Liver (tissue), 9 donors: Measurements from ENCODE around the gene SLC35E3. TPM values are rescaled to one million over a fixed set of nuclear protein-coding genes. Genes with fewer than 3 reads are reported as not detected.

Experiments used
- DNase-seq: peaks from one replicate; pipeline ENCODE4 v3.0.0-alpha.2; 2017; ENCODE audit warnings: low spot score
- H3K27ac ChIP-seq, 2 donors: one replicate each; pipeline ENCODE4 v1.7.0; 2013; ENCODE audit warnings: inconsistent platforms in 2 of 2, low read length in 2 of 2, control low read depth in 1 of 2, low read depth in 1 of 2, mild to moderate bottlenecking in 1 of 2
- H3K27me3 ChIP-seq, 4 donors: one replicate each; pipeline versions ENCODE4 v1.6.1 to v1.7.0; 2013; ENCODE audit warnings: low read length in 3 of 4, inconsistent platforms in 1 of 4, mild to moderate bottlenecking in 1 of 4, moderate library complexity in 1 of 4; ENCODE audit not compliant: control insufficient read depth in 4 of 4, insufficient read depth in 4 of 4
- H3K36me3 ChIP-seq, 4 donors: one replicate each; pipeline versions ENCODE4 v1.6.1 to v1.7.0; 2013; ENCODE audit warnings: low read length in 3 of 4, mild to moderate bottlenecking in 3 of 4, low read depth in 1 of 4, moderate library complexity in 1 of 4; ENCODE audit not compliant: control insufficient read depth in 4 of 4, insufficient read depth in 3 of 4
- H3K4me1 ChIP-seq, 4 donors: one replicate each; pipeline versions ENCODE4 v1.6.1 to v1.7.0; 2013; ENCODE audit warnings: low read length in 3 of 4, mild to moderate bottlenecking in 3 of 4, moderate library complexity in 1 of 4; ENCODE audit not compliant: control insufficient read depth in 4 of 4, insufficient read depth in 4 of 4
- H3K4me3 ChIP-seq, 3 donors: one replicate each; pipeline versions ENCODE4 v1.6.1 to v1.7.0; 2013; ENCODE audit warnings: low read length in 3 of 3, control low read depth in 1 of 3, low read depth in 1 of 3, mild to moderate bottlenecking in 1 of 3
- H3K9ac ChIP-seq, 2 donors: one replicate each; pipeline ENCODE4 v1.7.0; 2013; ENCODE audit warnings: low read length in 2 of 2, mild to moderate bottlenecking in 2 of 2, moderate library complexity in 2 of 2, control low read depth in 1 of 2, low read depth in 1 of 2
- H3K9me3 ChIP-seq, 4 donors: one replicate each; pipeline versions ENCODE4 v1.6.1 to v1.7.0; 2013; ENCODE audit warnings: low read length in 3 of 4; ENCODE audit not compliant: control insufficient read depth in 4 of 4
- FOXA2 ChIP-seq: IDR thresholded peaks from 2 replicates; pipeline ENCODE4 v1.6.1; 2016; ENCODE audit warnings: antibody characterized with exemption
- GABPA ChIP-seq, 2 donors: IDR thresholded peaks in 1 of 2; conservative IDR thresholded peaks in 1 of 2; 2 replicates each; pipeline ENCODE4 v1.6.1; 2016; ENCODE audit warnings: antibody characterized with exemption in 2 of 2, mild to moderate bottlenecking in 1 of 2, moderate library complexity in 1 of 2
- HNF4A ChIP-seq, 2 donors: conservative IDR thresholded peaks; 2 replicates each; pipeline ENCODE4 v1.6.1; 2016; ENCODE audit warnings: antibody characterized with exemption in 2 of 2, mild to moderate bottlenecking in 2 of 2
- JUND ChIP-seq, 2 donors: IDR thresholded peaks; 2 replicates each; pipeline ENCODE4 v1.6.1; 2016; ENCODE audit warnings: antibody characterized with exemption in 2 of 2
- NR2F2 ChIP-seq: IDR thresholded peaks from 2 replicates; pipeline ENCODE4 v1.6.1; 2016; ENCODE audit warnings: antibody characterized with exemption
- RAD21 ChIP-seq, 2 donors: IDR thresholded peaks; 2 replicates each; pipeline ENCODE4 v1.6.1; 2016; ENCODE audit warnings: antibody characterized with exemption in 2 of 2, mild to moderate bottlenecking in 2 of 2
- RXRA ChIP-seq, 2 donors: IDR thresholded peaks; 2 replicates each; pipeline ENCODE4 v1.6.1; 2017 to 2018; ENCODE audit warnings: antibody characterized with exemption in 2 of 2, mild to moderate bottlenecking in 1 of 2
- TAF1 ChIP-seq: conservative IDR thresholded peaks from 2 replicates; pipeline ENCODE4 v1.6.1; 2016; ENCODE audit warnings: antibody characterized with exemption, mild to moderate bottlenecking
- WGBS: extraction: QIAGEN DNeasy Blood & Tissue Kit; methylation state at CpG from one replicate; pipeline ENCODE4 v1.1.7; 2013; 5-methylcytosine and 5-hydroxymethylcytosine counted together
- polyA plus RNA-seq, 2 donors: library from polyadenylated mRNA; stranded (reverse) in 1 of 2; unstranded in 1 of 2; fragments of 200-250 nt in 1 of 2; fragments of >200 nt in 1 of 2; fragmentation: Nextera tagmentation in 1 of 2; extraction: Ambion mirVana in 1 of 2; gene quantifications; one replicate each; pipeline versions ENCODE4 v1.2.1 to v1.2.3, GENCODE V29; 2013 to 2015
- total RNA-seq, 2 donors: library from RNA; depleted of rRNA; stranded (reverse); fragments of >200 nt; gene quantifications; one replicate each; pipeline ENCODE4 v1.2.3, GENCODE V29; 2014
- TF ChIP-seq, protein P1 (sequence below): fragments of 150-350 bp; IDR thresholded peaks from 2 replicates; pipeline ENCODE4 v1.5.1; 2017; ENCODE audit warnings: improper control_type of control experiment, low read depth, low read length; ENCODE audit not compliant: missing input control
- TF ChIP-seq, protein P2 (sequence below): IDR thresholded peaks from 2 replicates; pipeline ENCODE4 v1.6.1; 2016; ENCODE audit warnings: antibody characterized with exemption
- TF ChIP-seq, protein P3 (sequence below): IDR thresholded peaks from 2 replicates; pipeline ENCODE4 v1.6.1; 2016; ENCODE audit warnings: antibody characterized with exemption, mild to moderate bottlenecking
- TF ChIP-seq, protein P4 (sequence below): IDR thresholded peaks from 2 replicates; pipeline ENCODE4 v1.6.1; 2016; ENCODE audit warnings: antibody characterized with exemption
- donor health status: healthy.
- donor health status: healthy.
- donor health status: healthy.
- donor health status: healthy.
- donor health status: healthy.

Gene SLC35E3
- total and polyA plus RNA-seq, 4 donors: 2.1 to 6.0 (median 4.6) TPM

- TF ChIP-seq TAF1 (no peak), RAD21 (IDR thresholded peaks at IDR 0.05) (no peak)
- TF ChIP-seq, protein P1, sequence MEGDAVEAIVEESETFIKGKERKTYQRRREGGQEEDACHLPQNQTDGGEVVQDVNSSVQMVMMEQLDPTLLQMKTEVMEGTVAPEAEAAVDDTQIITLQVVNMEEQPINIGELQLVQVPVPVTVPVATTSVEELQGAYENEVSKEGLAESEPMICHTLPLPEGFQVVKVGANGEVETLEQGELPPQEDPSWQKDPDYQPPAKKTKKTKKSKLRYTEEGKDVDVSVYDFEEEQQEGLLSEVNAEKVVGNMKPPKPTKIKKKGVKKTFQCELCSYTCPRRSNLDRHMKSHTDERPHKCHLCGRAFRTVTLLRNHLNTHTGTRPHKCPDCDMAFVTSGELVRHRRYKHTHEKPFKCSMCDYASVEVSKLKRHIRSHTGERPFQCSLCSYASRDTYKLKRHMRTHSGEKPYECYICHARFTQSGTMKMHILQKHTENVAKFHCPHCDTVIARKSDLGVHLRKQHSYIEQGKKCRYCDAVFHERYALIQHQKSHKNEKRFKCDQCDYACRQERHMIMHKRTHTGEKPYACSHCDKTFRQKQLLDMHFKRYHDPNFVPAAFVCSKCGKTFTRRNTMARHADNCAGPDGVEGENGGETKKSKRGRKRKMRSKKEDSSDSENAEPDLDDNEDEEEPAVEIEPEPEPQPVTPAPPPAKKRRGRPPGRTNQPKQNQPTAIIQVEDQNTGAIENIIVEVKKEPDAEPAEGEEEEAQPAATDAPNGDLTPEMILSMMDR: no peak
These were observed 66.7 kb downstream of the SLC35E3 start (continued) for GRCh38 chr12:68812553-68813241.

- Histone ChIP-seq H3K27ac (no peak overlapping the region), H3K27me3 (no peaks in the 10 kb centered on the region), H3K4me1 (peaks cover 2 to 10% (median 6%) of the 10 kb centered on the region in 4 donors), H3K9me3 (no peaks in the 10 kb centered on the region), H3K4me3 (no peak overlapping the region), H3K9ac (no peak overlapping the region), H3K36me3 (peaks cover 14 to 38% (median 31%) of the 10 kb centered on the region in 4 donors)
- WGBS: 81% methylated on average over 2 of the region's 2 CpGs
- TF ChIP-seq, protein P2, sequence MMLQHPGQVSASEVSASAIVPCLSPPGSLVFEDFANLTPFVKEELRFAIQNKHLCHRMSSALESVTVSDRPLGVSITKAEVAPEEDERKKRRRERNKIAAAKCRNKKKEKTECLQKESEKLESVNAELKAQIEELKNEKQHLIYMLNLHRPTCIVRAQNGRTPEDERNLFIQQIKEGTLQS: no peak
- TF ChIP-seq, protein P3, sequence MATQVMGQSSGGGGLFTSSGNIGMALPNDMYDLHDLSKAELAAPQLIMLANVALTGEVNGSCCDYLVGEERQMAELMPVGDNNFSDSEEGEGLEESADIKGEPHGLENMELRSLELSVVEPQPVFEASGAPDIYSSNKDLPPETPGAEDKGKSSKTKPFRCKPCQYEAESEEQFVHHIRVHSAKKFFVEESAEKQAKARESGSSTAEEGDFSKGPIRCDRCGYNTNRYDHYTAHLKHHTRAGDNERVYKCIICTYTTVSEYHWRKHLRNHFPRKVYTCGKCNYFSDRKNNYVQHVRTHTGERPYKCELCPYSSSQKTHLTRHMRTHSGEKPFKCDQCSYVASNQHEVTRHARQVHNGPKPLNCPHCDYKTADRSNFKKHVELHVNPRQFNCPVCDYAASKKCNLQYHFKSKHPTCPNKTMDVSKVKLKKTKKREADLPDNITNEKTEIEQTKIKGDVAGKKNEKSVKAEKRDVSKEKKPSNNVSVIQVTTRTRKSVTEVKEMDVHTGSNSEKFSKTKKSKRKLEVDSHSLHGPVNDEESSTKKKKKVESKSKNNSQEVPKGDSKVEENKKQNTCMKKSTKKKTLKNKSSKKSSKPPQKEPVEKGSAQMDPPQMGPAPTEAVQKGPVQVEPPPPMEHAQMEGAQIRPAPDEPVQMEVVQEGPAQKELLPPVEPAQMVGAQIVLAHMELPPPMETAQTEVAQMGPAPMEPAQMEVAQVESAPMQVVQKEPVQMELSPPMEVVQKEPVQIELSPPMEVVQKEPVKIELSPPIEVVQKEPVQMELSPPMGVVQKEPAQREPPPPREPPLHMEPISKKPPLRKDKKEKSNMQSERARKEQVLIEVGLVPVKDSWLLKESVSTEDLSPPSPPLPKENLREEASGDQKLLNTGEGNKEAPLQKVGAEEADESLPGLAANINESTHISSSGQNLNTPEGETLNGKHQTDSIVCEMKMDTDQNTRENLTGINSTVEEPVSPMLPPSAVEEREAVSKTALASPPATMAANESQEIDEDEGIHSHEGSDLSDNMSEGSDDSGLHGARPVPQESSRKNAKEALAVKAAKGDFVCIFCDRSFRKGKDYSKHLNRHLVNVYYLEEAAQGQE: no peak
- no peak for TF ChIP-seq FOXA2
- no peak for TF ChIP-seq NR2F2
- no peak for TF ChIP-seq RXRA (IDR thresholded peaks at IDR 0.05)
- TF ChIP-seq TAF1: no peak
- TF ChIP-seq GABPA (IDR thresholded peaks at IDR 0.05 in 1 of 2, conservative IDR thresholded peaks at IDR 0.05 in 1 of 2): no peak
- TF ChIP-seq HNF4A (conservative IDR thresholded peaks at IDR 0.05): no peak
- TF ChIP-seq, protein P4, sequence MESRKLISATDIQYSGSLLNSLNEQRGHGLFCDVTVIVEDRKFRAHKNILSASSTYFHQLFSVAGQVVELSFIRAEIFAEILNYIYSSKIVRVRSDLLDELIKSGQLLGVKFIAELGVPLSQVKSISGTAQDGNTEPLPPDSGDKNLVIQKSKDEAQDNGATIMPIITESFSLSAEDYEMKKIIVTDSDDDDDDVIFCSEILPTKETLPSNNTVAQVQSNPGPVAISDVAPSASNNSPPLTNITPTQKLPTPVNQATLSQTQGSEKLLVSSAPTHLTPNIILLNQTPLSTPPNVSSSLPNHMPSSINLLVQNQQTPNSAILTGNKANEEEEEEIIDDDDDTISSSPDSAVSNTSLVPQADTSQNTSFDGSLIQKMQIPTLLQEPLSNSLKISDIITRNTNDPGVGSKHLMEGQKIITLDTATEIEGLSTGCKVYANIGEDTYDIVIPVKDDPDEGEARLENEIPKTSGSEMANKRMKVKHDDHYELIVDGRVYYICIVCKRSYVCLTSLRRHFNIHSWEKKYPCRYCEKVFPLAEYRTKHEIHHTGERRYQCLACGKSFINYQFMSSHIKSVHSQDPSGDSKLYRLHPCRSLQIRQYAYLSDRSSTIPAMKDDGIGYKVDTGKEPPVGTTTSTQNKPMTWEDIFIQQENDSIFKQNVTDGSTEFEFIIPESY: no peak
- TF ChIP-seq JUND (IDR thresholded peaks at IDR 0.05): no peak
- DNase-seq: no peak
These were observed 67.2 kb downstream of the SLC35E3 start for GRCh38 chr12:68813242-68813593.
